Stimulated activated naive CD8-positive, alpha-beta T cell treated with anti-CD3 and anti-CD28 coated beads, Interleukin-15, Interleukin-2, amounts not matched to agents 100 U/mL and 50 U/mL, for 24 hours (primary cell): ENCODE results near the gene C1QTNF2.
A peak's percentile ranks its signal among the peaks of the same experiment; 100 is the strongest.

Source experiments
- ATAC-seq: fragments of 150-1000 bp; cut with Tn5 transposase; one replicate; pipeline ENCODE4 v1.10.0; 2021
- DNase-seq: peaks from one replicate; pipeline ENCODE4 v3.0.0; 2021

Gene C1QTNF2

GRCh38 chr5:160369990-160370712, at the start of gene C1QTNF2:
Gene C1QTNF2, minus strand, starts transcription at chr5:160370626. Its CDS starts 15,615 bp downstream, at chr5:160355011.
- DNase-seq: peak; percentile 21

GRCh38 chr5:160420331-160420610, 49.8 kb upstream of the C1QTNF2 start:
- DNase-seq (no peak), ATAC-seq (no peak)

More at GRCh38 chr5:160369990-160370712, at the start of gene C1QTNF2:
- no peak for ATAC-seq

GRCh38 chr5:160419458-160420330, 49.3 kb upstream of the C1QTNF2 start:
- ATAC-seq: no peak
- DNase-seq: no peak

GRCh38 chr5:160418561-160419457, 48.4 kb upstream of the C1QTNF2 start, which contains the start of gene SLU7:
Gene SLU7, minus strand, starts transcription at chr5:160419081. Its CDS starts 3,787 bp downstream, at chr5:160415294.
- ATAC-seq (peak; percentile 86), DNase-seq (peak; percentile 95)

- DNase-seq (peak; percentile 83), ATAC-seq (peak; percentile 88)
Observed at GRCh38 chr5:160399402-160400353, 29.3 kb upstream of the C1QTNF2 start, which contains the start of gene FAM200C. Gene FAM200C, minus strand, starts transcription at chr5:160400054. Its CDS starts 4,564 bp downstream, at chr5:160395490.

- no peak for ATAC-seq
- DNase-seq: no peak
Observed at GRCh38 chr5:160398806-160399205, 28.4 kb upstream of the C1QTNF2 start.

GRCh38 chr5:160397492-160397891, 27.1 kb upstream of the C1QTNF2 start:
- ATAC-seq: no peak
- no peak for DNase-seq

- no peak for DNase-seq
- ATAC-seq: no peak
Observed at GRCh38 chr5:160395111-160395510, 24.7 kb upstream of the C1QTNF2 start.

GRCh38 chr5:160390787-160391696, 20.6 kb upstream of the C1QTNF2 start:
- DNase-seq (no peak), ATAC-seq (no peak)

- DNase-seq (no peak), ATAC-seq (no peak)
Observed at GRCh38 chr5:160387445-160387844, 17.0 kb upstream of the C1QTNF2 start.

GRCh38 chr5:160385496-160385895, 15.1 kb upstream of the C1QTNF2 start:
- no peak for DNase-seq
- ATAC-seq: no peak

GRCh38 chr5:160384681-160385080, 14.3 kb upstream of the C1QTNF2 start:
- DNase-seq (no peak), ATAC-seq (no peak)

- DNase-seq (no peak), ATAC-seq (no peak)
Observed at GRCh38 chr5:160382346-160382745, 11.9 kb upstream of the C1QTNF2 start.

GRCh38 chr5:160380041-160380440, 9.6 kb upstream of the C1QTNF2 start:
- DNase-seq (no peak), ATAC-seq (no peak)

GRCh38 chr5:160379511-160379910, 9.1 kb upstream of the C1QTNF2 start:
- DNase-seq (no peak), ATAC-seq (no peak)

- ATAC-seq: no peak
Observed at GRCh38 chr5:160378330-160378729, 7.9 kb upstream of the C1QTNF2 start.

GRCh38 chr5:160377651-160378050, 7.2 kb upstream of the C1QTNF2 start:
- no peak for DNase-seq
- ATAC-seq: no peak

More at GRCh38 chr5:160378330-160378729, 7.9 kb upstream of the C1QTNF2 start:
- DNase-seq: no peak

GRCh38 chr5:160376416-160376815, 6.0 kb upstream of the C1QTNF2 start:
- DNase-seq: no peak

GRCh38 chr5:160375701-160376100, 5.3 kb upstream of the C1QTNF2 start:
- no peak for DNase-seq
- no peak for ATAC-seq

More at GRCh38 chr5:160376416-160376815, 6.0 kb upstream of the C1QTNF2 start:
- ATAC-seq: no peak

- DNase-seq (no peak), ATAC-seq (no peak)
Observed at GRCh38 chr5:160375166-160375565, 4.7 kb upstream of the C1QTNF2 start.
